ENCODE data around the gene PLGRKT.
"Not testable (repeated sequence)": the region's sequence is repeated elsewhere in the genome, so short reads cannot be mapped to it uniquely, and the experiment has no call there.

The PLGRKT gene

GRCh38 chr9:5429873-5430564 lies 7.7 kb downstream of the PLGRKT start:
- DNase-seq = no peak

GRCh38 chr9:5428794-5429528 lies 8.8 kb downstream of the PLGRKT start:
- DNase-seq = no peak

GRCh38 chr9:5428172-5428571 lies 9.6 kb downstream of the PLGRKT start:
- no peak for DNase-seq

DNA sequence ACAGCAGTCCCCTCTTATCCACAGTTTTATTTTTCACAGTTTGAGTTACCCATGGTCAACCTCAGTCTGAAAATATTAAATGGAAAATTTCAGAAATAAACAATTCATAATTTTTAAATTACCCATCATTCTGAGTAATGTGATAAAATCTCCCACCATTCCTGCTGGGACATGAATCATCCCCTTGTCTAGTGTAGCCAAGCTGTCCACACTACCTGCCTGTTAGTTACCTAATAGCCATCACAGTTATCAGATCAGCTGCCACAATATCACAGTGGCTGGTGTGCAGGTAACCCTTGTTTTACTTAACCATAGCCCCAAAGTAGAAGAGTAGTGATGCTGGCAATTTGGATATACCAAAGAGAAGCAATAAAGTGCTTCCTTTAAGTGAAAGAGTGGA lies 10.7 kb downstream of the PLGRKT start:
- DNase-seq = no peak

DNA sequence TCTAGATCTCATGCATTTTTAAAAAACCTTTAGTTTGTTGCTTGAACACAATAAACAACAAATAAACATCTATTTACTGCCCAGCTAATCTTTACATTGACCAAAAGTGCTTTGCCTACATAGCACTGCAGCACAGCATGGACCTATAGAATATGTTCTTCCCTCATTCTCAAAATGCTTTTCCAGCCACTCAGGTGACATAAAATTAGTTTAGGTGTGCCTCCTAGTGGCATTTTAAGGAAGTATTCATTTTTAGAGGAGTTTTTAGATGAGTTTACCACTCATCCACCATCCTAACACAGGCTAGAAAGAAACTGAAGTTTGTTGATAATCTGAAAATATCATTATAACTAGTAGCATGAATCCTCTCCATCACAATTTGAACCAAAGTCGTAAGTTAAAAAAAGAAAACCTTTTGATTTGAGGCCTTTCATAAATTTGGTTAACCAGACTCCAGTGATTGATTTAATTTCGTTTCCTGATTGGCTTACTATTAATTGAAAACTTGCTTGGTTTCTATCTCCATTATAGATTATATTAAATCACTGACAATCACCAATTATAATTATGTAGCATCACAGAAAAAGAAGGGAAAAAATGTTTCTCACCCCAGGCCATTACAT lies 12.6 kb downstream of the PLGRKT start:
- DNase-seq = peak; percentile 73

DNA sequence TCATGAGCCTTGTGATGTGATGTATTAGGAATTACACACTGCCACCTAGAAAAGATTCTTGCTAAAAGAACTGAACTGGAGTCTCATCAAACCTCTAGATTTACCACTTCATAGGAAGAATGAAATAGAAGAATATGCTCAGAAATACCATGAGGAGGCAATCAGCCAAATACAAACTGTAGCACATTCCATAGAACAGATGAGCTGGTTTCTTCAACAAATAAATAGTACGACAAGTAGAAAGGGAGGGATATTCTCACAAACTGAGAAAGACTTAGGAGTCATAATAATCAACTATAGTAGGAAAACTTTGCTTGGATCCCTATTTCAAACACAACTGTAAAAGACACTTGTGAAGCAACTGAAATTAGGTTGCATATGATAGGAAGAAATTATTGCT lies 15.4 kb downstream of the PLGRKT start:
- DNase-seq = no peak

DNA sequence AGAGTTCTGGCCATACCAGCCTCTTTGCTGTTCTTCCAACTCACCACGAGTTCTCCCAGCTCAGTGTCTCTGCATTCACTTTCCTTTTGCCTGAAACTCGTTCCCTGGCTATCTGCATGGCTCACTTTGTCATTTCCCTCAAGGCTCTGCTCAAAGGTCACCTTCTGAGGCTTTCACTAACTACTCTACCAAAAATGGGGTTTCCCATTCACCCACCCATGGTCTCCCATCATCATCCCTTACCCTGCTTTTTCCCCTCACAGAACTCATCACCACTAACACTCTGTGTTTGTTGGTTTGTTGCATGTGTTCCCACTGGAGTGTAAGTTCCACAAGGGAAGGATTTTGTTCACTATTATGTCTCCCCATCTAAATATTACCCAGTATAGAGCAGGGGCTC lies 16.6 kb downstream of the PLGRKT start:
- no peak for DNase-seq

DNA sequence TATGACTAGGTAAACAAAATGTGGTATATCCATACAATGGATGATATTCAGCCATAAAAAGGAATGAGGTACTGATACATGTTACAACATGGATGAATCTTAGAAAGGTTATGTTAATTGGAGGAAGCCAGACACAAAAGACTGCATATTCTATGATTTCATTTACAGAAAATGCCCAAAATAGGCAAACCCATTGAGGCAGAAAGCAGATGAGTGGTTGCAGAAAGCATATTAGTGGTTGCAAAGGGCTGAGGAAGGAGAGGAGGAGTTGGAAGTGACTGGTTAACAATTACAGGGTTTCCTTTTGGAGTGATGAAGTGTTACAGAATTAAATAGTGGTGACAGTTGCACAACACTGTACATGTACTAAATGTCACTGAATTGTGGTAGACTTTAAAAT lies 17.7 kb downstream of the PLGRKT start:
- no peak for DNase-seq

DNA sequence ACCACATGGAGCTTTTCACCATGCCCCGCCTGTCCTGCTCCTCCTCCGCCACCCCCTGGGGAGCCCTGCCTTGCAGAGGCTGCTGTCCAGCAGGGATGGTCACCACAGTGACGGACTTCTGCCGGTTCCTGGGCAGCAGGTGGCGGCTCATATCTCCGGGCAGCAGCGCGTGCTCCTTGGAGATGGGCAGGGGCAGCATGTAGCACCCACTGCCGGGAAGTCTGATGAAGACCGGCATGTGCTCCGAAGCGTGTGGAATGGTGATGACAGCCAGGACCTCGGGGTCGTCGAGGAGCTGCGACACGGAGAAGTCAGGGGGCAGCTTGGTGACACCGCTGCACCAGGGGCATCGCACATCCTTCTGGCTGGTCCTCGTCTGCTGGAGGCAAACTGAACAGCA lies 19.2 kb downstream of the PLGRKT start:
- DNase-seq = no peak

GRCh38 chr9:5416953-5417352 lies 20.8 kb downstream of the PLGRKT start:
- no peak for DNase-seq

GRCh38 chr9:5408596-5408995 lies 29.1 kb downstream of the PLGRKT start:
- no peak for DNase-seq

- DNase-seq = no peak
Measured at GRCh38 chr9:5402217-5402616, 35.5 kb downstream of the PLGRKT start.

GRCh38 chr9:5397547-5397946 lies 40.2 kb downstream of the PLGRKT start:
- not testable (repeated sequence) for DNase-seq

DNA sequence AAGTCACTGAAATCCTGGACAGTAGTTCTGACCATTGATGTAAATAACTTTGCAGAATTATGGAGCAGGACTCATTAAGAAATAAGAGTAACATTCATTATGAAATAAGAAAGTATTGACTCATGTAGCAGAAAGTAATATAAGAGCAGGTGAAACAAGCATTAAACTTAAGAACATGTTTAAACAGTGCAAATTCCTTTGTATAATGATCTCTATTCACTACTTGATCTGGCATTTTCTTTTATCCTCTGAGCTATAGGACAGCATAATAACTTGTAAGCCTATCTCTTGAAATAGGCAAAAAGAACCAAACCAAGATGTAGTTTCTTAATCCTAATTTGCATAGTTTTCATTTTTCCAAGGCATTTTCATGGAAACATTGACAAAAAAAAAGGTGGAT lies 42.3 kb downstream of the PLGRKT start:
- no peak for DNase-seq

DNA sequence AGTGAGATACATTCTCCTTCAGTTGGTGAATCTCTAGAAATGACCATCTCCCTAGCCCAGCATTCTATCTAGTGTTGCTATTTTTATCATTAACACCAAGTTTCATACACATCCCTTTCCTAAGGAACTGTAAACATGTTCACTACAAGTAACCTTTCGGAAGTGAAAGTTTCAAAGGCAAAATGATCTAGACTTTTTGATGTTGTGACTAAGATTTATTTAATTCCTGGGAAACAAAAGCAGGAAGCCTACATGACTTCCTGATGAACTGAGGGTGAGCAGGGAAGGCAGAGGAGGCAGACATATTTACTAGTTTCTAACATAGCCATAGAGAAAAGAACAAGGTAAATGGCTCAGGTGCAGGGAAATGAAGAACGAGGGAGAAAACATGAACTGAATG lies 43.7 kb downstream of the PLGRKT start:
- DNase-seq = not testable (repeated sequence)

- no peak for DNase-seq
Measured at GRCh38 chr9:5393497-5393896, 44.2 kb downstream of the PLGRKT start.

- no peak for DNase-seq
Measured at GRCh38 chr9:5392285-5392684, 45.4 kb downstream of the PLGRKT start.

DNA sequence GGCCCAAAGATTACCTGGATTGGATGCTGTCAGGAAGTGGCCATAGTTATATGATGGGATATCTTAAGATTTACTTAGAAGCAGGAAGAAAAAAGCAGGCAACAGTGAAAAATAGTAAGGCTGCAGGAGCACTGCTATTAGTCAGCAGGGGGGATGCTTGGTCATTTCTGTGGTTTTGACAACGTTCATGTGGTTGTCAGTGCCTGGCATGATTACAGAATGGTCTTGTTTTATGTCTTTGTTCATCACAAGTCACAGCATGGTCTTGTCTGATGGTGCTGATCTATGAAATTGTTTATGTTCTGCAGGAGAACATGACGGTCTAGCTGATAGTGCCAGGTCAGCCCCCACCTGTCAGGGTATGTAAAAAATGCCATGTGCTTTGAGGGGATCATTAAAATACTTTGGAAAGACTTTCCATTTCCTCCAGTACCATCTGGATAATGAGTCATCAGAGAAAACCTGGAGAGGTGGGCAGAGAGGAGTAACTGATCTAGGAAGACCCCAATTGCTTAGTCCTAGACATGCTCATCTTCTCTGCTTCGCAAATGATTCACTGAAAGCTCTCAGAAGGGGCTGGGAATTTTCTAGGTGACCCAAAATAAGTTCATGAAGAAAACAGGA lies 48.5 kb downstream of the PLGRKT start:
- peak; percentile 93 for DNase-seq

DNA sequence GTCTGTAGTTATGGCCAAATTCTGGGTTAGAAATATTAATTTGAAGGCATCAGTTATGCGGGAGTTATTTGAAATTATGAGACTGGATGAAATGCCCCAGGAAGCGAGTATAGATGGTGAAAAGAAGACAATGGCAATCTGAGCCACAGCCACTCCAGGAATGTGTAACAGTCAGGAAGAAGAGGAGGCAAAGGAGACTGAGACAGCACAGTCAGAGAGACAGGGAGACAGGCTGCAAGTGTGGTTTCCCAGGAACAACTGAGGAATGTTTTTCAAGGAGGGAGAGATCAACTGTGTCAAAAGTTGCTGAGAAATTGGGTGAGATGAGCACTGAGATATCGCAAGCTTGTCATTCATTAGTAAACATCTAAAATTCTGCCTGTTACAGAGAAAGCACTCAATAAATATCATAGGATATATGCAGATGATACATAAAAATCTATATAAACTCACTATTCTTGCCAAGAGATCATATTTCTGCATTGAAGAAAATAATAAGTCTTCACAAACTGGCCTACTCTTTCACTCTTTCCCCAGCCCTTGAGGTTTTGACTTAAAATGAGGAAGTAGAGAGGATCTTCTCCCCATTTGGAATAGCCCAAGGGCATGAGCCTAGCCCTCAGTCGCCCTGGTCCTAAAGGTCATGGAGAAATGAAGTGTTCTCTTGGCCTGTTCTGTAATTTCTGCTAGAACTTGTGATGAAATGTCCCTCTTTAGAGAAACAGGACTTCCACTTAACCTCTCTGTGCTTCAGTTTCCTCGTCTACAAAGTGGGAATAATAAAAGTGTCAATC lies 49.5 kb downstream of the PLGRKT start:
- DNase-seq = peak; percentile 40

GRCh38 chr9:5384436-5384835 lies 53.3 kb downstream of the PLGRKT start:
- peak; percentile 26 for DNase-seq

- DNase-seq = no peak
Measured at GRCh38 chr9:5382479-5382878, 55.2 kb downstream of the PLGRKT start.

GRCh38 chr9:5375790-5376477 lies 61.8 kb downstream of the PLGRKT start:
- DNase-seq = no peak

Data from hematopoietic multipotent progenitor cell treated with erythropoietin and hydrocortisone succinate and interleukin-3 and kit ligand, for 6 days (in vitro differentiated cells).